ENCODE results near the gene ZNF140. TPM values are rescaled to one million over a fixed set of nuclear protein-coding genes. Genes with fewer than 3 reads are reported as not detected.
A peak's percentile ranks its signal among the peaks of the same experiment; 100 is the strongest.

The ZNF140 gene
- 15.1 and 19.4 TPM in 2 replicates for total RNA-seq
- polyA plus RNA-seq (2012) = 11.1 TPM

DNA sequence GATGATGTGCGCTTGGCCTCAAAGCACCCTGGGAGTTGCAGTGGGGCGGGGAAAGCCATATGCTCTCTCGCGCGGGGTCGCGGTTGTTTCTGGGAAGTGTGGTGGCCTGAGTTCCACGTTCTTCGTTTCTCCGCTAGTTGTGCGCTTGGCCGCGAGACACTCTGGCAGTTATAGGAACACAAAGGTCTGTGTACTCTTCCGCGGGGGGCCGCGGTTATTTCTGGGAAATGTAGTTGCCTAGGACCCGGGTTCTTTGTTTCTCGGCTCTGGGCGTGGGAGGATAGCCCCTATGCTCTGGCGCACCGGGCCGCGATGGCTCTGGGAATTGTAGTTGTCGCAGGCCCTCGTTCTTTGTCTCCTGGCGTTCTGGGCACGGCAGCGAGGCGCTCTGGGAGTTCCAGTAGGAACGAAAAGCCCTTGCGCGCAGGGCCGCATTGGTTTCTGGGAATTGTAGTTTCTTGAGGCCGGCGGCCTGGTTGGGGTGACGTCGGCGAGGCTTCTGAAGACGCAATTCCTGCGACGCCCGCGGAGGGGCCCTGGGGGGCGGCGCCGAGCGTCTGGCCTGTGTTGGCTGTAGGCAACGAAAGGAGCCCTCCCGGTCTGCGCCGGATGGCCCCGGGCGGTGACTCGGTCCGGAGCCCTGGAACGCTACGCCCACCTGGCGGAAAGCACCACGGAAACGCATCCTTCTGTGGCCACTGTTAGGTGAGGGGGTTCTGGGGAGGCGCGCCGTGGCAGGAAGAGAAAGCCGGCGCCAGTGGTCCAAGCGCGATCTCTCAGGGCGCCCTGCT is at the start of gene ZNF140:
Gene ZNF140 (plus strand): TSS at position 556 of the 791 bp plus-strand sequence. CDS start 398 bp downstream, outside the sequence.
- peak; percentile 98 for DNase-seq (ENCODE audit: low read depth)

GRCh38 chr12:133037207-133038005 is 43.3 kb upstream of the ZNF140 start, which contains the start of gene ZNF84:
Gene ZNF84 (plus strand): TSS chr12:133037509. CDS start chr12:133041468, 3,959 bp downstream.
- DNase-seq (ENCODE audit: low read depth) = peak; percentile 99

- DNase-seq (ENCODE audit: low read depth) = no peak
These were observed 42.5 kb upstream of the ZNF140 start for GRCh38 chr12:133038118-133038709.

DNA sequence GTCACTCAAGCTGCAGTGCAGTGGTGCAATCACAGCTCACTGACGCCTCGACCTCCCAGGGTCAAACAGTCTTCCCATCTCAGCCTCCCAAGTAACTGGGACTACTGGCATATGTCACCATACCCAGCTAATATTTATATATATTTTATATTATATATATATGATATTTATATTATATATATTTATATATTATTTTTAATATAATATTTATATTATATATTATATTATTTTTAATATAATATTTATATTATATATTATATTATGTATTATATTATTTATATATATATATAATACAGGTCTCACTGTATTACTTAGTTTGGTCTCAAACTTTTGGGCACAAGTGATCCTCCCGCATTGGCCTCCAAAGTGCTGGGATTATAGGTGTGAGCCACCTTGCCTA is 34.0 kb upstream of the ZNF140 start:
- no peak for DNase-seq (ENCODE audit: low read depth)

DNA sequence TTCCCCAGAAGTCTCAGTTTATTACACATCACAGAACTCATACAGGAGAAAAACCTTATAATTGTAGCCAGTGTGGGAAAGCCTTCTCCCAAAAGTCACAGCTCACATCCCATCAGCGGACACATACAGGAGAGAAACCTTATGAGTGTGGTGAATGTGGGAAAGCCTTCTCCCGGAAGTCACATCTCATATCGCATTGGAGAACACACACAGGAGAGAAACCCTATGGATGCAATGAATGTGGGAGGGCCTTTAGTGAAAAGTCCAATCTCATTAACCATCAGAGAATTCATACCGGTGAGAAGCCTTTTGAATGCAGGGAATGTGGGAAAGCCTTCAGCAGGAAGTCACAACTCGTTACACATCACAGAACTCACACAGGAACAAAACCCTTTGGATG is 23.3 kb upstream of the ZNF140 start:
- DNase-seq (ENCODE audit: low read depth) = peak; percentile 6

GRCh38 chr12:133058203-133059113 is 22.3 kb upstream of the ZNF140 start:
- peak; percentile 9 for DNase-seq (ENCODE audit: low read depth)

DNA sequence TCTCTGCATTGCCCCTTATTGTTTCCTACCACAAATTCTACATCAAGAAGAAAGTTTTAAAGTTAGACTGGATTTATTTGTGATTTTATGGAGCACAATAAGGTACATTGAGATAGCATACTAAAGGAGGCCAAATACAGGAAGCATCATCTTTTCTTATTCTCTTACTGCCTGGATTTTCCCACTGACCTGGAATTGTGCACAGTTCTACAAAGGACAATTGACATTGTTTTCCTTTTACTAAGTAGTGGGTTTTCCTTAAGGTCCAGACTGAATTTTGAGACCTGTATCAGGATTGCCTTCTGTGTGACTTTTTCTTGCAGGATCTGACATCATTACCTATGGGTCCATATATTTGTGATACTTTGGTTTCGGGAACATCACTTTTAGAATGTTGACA is 18.8 kb upstream of the ZNF140 start:
- no peak for DNase-seq (ENCODE audit: low read depth)

DNA sequence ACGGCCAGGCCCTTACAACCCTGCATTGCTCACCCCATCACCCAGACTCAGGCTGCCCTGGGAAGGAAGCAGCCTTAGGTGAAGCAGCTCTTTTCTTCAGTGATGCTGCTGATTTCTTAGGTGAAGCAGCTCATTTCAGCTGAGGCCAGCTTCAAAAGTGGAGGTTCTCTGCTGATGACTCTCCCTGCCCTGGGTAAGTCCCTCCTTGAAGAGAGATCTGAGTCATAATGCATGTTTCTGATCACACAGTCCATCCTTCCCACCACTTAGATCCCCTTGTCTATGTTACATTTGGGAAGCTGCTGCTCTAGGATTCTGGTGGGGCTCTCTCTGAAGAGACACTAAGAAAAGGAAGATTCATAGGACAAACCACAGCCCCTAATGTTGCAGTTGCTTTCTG is 17.2 kb upstream of the ZNF140 start:
- no peak for DNase-seq (ENCODE audit: low read depth)

DNA sequence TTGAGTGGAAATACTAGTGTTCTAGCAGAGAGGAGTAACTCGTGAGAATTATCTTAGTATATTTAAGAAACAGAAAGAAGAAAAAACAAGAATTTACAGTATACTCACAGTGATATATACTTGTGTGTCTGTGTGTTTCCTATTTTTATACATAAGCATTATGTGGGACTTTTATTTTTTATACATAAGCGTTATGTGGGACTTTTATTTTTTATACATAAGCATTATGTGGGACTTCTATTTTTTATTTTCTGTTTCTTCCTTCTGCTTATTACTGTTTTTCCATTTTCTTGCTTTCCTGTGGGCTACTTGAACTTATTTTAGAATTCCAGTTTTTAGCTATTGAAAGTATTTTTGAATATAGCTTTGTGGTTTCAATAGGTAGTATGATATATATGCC is 6.9 kb upstream of the ZNF140 start:
- DNase-seq (ENCODE audit: low read depth) = no peak

DNA sequence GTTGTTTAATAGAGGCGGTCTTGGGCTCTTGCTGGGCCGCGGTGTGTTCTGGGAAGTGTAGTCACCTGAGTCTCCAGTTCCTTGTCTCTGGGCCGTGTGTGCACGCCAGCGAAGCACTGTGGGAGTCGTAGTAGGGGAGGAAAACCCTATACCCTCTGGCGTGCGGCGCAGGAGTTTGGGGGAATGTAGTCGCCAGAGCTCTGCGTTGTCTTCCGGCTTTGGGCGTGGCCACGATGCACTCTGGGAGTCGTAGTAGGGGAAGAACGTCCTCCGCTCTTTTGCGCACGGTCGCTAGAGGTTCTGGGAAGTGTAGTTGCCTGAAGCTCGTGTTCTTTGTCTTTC is 726 bp upstream of the ZNF140 start:
- peak; percentile 100 for DNase-seq (ENCODE audit: low read depth)

DNA sequence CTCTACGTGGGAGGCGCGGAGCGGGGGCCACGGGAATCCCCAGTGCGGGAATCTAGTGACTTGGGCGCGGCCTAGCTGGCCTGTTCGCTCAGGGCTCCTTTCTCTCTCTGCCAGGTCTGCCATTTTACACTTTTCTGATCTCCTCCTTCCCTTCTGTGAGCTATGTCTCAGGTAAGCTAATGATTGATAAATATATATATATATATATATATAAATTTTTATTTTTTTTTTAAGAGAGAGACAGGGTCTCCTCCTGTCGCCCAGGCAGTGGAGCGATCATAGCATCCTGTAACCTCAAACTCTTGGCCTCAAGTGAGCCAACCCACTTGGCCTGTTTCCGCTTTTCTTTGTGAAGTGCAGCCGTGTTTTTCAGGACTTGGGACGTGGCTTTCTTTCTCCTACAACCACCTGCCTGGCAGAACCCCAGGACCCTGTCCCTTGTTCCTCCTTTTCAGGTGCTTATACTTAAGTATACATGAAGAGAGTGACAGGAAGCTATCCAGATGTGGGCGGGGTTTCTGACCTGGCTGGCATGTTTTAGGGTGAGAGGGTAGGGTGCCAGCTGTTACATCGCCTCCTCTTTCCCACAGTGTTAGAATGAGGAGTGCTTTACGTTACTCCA is 547 bp downstream of the ZNF140 start:
- DNase-seq (ENCODE audit: low read depth) = no peak

GRCh38 chr12:133083345-133083744 is 2.6 kb downstream of the ZNF140 start:
- no peak for DNase-seq (ENCODE audit: low read depth)

DNA sequence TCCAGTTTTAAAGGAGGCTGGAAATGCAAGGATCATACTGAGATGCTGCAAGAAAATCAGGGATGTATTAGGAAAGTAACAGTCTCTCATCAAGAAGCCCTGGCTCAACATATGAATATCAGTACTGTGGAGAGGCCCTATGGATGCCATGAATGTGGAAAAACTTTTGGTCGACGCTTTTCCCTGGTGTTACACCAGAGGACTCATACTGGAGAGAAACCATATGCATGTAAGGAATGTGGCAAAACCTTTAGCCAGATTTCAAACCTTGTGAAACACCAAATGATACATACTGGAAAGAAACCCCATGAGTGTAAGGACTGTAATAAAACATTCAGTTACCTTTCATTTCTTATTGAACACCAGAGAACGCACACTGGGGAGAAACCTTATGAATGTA is 24.9 kb downstream of the ZNF140 start:
- no peak for DNase-seq (ENCODE audit: low read depth)

DNA sequence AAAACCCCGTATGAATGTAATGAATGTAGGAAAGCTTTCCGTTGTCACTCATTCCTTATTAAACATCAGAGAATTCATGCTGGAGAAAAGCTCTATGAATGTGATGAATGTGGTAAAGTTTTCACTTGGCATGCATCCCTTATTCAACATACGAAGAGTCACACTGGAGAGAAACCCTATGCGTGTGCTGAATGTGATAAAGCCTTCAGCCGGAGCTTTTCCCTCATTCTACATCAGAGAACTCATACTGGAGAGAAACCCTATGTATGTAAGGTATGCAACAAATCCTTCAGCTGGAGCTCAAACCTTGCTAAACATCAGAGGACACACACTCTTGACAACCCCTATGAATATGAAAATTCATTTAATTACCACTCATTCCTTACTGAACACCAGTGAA is 25.5 kb downstream of the ZNF140 start:
- DNase-seq (ENCODE audit: low read depth) = no peak

DNA sequence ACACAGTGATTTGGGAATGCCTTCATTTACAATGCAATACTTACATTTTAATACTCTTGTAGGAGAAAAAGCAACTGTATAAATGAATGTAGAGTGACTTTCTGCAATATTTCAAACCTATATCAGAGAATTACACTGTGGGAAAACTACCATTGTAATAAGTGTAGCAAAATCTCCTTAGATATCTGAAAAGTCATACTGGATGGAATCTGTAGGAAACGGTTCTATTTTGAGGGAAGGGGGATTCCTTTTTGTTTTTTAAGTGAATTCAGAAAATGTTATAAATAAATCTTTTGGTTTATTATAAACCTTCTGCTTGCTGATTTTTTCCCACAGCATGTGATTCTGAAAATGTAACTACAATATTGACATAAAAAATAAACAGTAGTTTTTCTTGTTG is 26.4 kb downstream of the ZNF140 start:
- DNase-seq (ENCODE audit: low read depth) = no peak

- DNase-seq (ENCODE audit: low read depth) = no peak
These were observed 27.4 kb downstream of the ZNF140 start for GRCh38 chr12:133108150-133108549.

GRCh38 chr12:133120385-133121191 is 39.9 kb downstream of the ZNF140 start:
- DNase-seq (ENCODE audit: low read depth) = no peak

GRCh38 chr12:133124674-133125073 is 44.0 kb downstream of the ZNF140 start:
- no peak for DNase-seq (ENCODE audit: low read depth)

GRCh38 chr12:133129368-133130037 is 48.8 kb downstream of the ZNF140 start:
- DNase-seq (ENCODE audit: low read depth) = no peak
